Muscle layer of duodenum (tissue), 2 donors: ENCODE results near the gene RIPK4.

Experiments used
- H3K27ac ChIP-seq: one replicate; pipeline ENCODE4 v1.7.0; 2013; ENCODE audit warnings: mild to moderate bottlenecking, low read length
- H3K27me3 ChIP-seq: one replicate; pipeline ENCODE4 v1.7.0; 2013; ENCODE audit warnings: low read depth, mild to moderate bottlenecking, control low read depth, low read length
- H3K36me3 ChIP-seq, 2 donors: one replicate each; pipeline ENCODE4 v1.7.0; 2013; ENCODE audit warnings: low read length in 2 of 2, control low read depth in 1 of 2, mild to moderate bottlenecking in 1 of 2; ENCODE audit not compliant: insufficient read depth in 2 of 2, control insufficient read depth in 1 of 2
- H3K4me1 ChIP-seq, 2 donors: one replicate each; pipeline ENCODE4 v1.7.0; 2013; ENCODE audit warnings: low read length in 2 of 2, mild to moderate bottlenecking in 2 of 2, control low read depth in 1 of 2, moderate library complexity in 1 of 2; ENCODE audit not compliant: insufficient read depth in 2 of 2, control insufficient read depth in 1 of 2
- H3K4me3 ChIP-seq, 2 donors: one replicate each; pipeline ENCODE4 v1.7.0; 2013; ENCODE audit warnings: low read length in 2 of 2, low read depth in 1 of 2, mild to moderate bottlenecking in 1 of 2
- H3K9me3 ChIP-seq, 2 donors: one replicate each; pipeline ENCODE4 v1.7.0; 2013; ENCODE audit warnings: low read length in 2 of 2, control low read depth in 1 of 2, mild to moderate bottlenecking in 1 of 2; ENCODE audit not compliant: control insufficient read depth in 1 of 2
- donor health status: healthy.

RIPK4 gene

GRCh38 chr21:41767606-41768436, 969 bp upstream of the RIPK4 start:
- peak overlapping the region; percentile 75 for H3K27ac ChIP-seq
- H3K9me3 ChIP-seq = no peaks in the 10 kb centered on the region
- peak overlapping the region in 1 of 2 donors; percentile 57 for H3K4me3 ChIP-seq
- peaks cover 0 to 28% of the 10 kb centered on the region in 2 donors for H3K4me1 ChIP-seq
- no peaks in the 10 kb centered on the region for H3K36me3 ChIP-seq
- H3K27me3 ChIP-seq = peaks cover 62% of the 10 kb centered on the region

- H3K4me1 ChIP-seq = peaks cover 5 to 35% of the 10 kb centered on the region in 2 donors
- peaks cover 78% of the 10 kb centered on the region for H3K27me3 ChIP-seq
- no peaks in the 10 kb centered on the region for H3K36me3 ChIP-seq
- H3K9me3 ChIP-seq = no peaks in the 10 kb centered on the region
- H3K27ac ChIP-seq = peak overlapping the region; percentile 31
- H3K4me3 ChIP-seq = peak overlapping the region; percentile 45 to 53
These were observed 624 bp downstream of the RIPK4 start for GRCh38 chr21:41765973-41766882.

- H3K27ac ChIP-seq = peak overlapping the region; percentile 14
- no peaks in the 10 kb centered on the region for H3K9me3 ChIP-seq
- peaks cover 5 to 35% of the 10 kb centered on the region in 2 donors for H3K4me1 ChIP-seq
- no peaks in the 10 kb centered on the region for H3K36me3 ChIP-seq
- peaks cover 78% of the 10 kb centered on the region for H3K27me3 ChIP-seq
- H3K4me3 ChIP-seq = peak overlapping the region in 1 of 2 donors; percentile 52
These were observed 1.4 kb downstream of the RIPK4 start for GRCh38 chr21:41765420-41765821.

GRCh38 chr21:41764558-41765419, 2.1 kb downstream of the RIPK4 start:
- Histone ChIP-seq H3K4me3 (peak overlapping the region in 1 of 2 donors; percentile 52), H3K27me3 (peaks cover 78% of the 10 kb centered on the region), H3K36me3 (no peaks in the 10 kb centered on the region), H3K4me1 (peaks cover 5 to 35% of the 10 kb centered on the region in 2 donors), H3K9me3 (no peaks in the 10 kb centered on the region), H3K27ac (no peak overlapping the region)

GRCh38 chr21:41763996-41764395, 2.9 kb downstream of the RIPK4 start:
- H3K36me3 ChIP-seq = no peaks in the 10 kb centered on the region
- no peak overlapping the region for H3K27ac ChIP-seq
- H3K4me1 ChIP-seq = peaks cover 5 to 29% of the 10 kb centered on the region in 2 donors
- H3K4me3 ChIP-seq = no peak overlapping the region
- H3K9me3 ChIP-seq = no peaks in the 10 kb centered on the region
- peaks cover 70% of the 10 kb centered on the region for H3K27me3 ChIP-seq

GRCh38 chr21:41763398-41763931, 3.4 kb downstream of the RIPK4 start:
- no peaks in the 10 kb centered on the region for H3K9me3 ChIP-seq
- H3K27ac ChIP-seq = no peak overlapping the region
- H3K4me1 ChIP-seq = peaks cover 5 to 24% of the 10 kb centered on the region in 2 donors
- peaks cover 64% of the 10 kb centered on the region for H3K27me3 ChIP-seq
- H3K4me3 ChIP-seq = no peak overlapping the region
- no peaks in the 10 kb centered on the region for H3K36me3 ChIP-seq

- H3K27me3 ChIP-seq = peaks cover 57% of the 10 kb centered on the region
- H3K27ac ChIP-seq = no peak overlapping the region
- peaks cover 5 to 17% of the 10 kb centered on the region in 2 donors for H3K4me1 ChIP-seq
- H3K4me3 ChIP-seq = no peak overlapping the region
- no peaks in the 10 kb centered on the region for H3K36me3 ChIP-seq
- no peaks in the 10 kb centered on the region for H3K9me3 ChIP-seq
These were observed 4.1 kb downstream of the RIPK4 start for GRCh38 chr21:41762753-41763152.

GRCh38 chr21:41761934-41762635, 4.8 kb downstream of the RIPK4 start:
- H3K36me3 ChIP-seq = no peaks in the 10 kb centered on the region
- H3K9me3 ChIP-seq = no peaks in the 10 kb centered on the region
- H3K27me3 ChIP-seq = peaks cover 51% of the 10 kb centered on the region
- peak overlapping the region; percentile 4 to 24 for H3K4me3 ChIP-seq
- no peak overlapping the region for H3K27ac ChIP-seq
- peaks cover 5 to 17% of the 10 kb centered on the region in 2 donors for H3K4me1 ChIP-seq

GRCh38 chr21:41761211-41761933, 5.5 kb downstream of the RIPK4 start:
- no peaks in the 10 kb centered on the region for H3K9me3 ChIP-seq
- peaks cover 5 to 11% of the 10 kb centered on the region in 2 donors for H3K4me1 ChIP-seq
- H3K36me3 ChIP-seq = no peaks in the 10 kb centered on the region
- H3K27me3 ChIP-seq = peaks cover 47% of the 10 kb centered on the region
- H3K4me3 ChIP-seq = peak overlapping the region; percentile 4 to 24
- H3K27ac ChIP-seq = no peak overlapping the region

- no peaks in the 10 kb centered on the region for H3K9me3 ChIP-seq
- peaks cover 5 to 7% of the 10 kb centered on the region in 2 donors for H3K4me1 ChIP-seq
- no peak overlapping the region for H3K4me3 ChIP-seq
- peaks cover 37% of the 10 kb centered on the region for H3K27me3 ChIP-seq
- no peaks in the 10 kb centered on the region for H3K36me3 ChIP-seq
- H3K27ac ChIP-seq = no peak overlapping the region
These were observed 6.4 kb downstream of the RIPK4 start for GRCh38 chr21:41760411-41760810.
